Measurements from ENCODE around the gene ETV3L. TPM values are rescaled to one million over a fixed set of nuclear protein-coding genes. Genes with fewer than 3 reads are reported as not detected.

The ETV3L gene
- total RNA-seq, 1 donor from 2014 or later, result not detected

DNA sequence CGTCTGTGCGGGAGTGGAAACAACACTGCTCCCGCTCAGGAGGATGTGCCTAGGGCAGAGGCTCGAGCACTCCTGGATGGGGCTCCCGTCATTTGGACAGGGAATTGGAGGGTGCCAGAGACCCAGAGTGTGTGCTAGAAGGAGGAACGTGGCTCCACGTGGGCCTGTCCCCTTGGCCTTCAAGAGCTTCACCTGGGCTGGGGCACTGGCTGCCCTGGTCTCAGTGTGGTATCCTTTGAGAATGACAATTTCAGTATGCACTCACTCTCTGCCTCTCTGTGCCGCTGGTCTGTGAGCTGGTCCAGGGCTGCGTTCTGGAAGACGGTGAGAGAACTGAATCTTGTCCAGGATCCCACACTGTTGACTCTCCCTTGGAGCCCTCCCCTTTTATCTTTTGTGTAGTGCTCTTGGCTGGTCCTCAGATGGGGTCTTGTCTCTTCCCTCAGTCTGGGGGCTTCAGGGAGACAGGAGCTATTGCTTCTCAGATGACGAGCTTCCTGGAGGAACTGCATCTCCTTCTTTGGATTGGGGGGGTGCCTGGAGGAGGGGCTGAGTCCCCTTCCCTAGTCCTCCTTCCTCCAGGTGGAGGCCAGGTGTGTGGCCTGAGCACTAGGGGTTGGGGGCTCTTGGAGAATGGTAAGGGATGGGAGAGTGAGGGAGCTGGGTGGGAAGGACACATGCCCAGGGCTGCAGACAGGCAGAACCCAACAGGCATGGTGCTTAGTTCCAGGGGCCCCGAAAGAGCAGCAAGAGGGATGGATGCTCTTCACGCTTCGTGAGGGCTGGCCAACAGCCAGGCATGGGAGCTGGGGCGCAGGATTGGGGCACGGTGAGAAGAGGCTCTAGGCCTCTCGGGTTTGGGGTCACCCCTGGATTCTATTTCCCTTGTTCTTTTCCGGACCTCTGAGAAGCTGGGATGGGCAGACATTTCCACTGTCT, 14.8 kb upstream of the ETV3L start:
- Histone ChIP-seq H3F3A (ENCODE audit: low read depth) (peaks cover 19% of the 10 kb centered on the region), H3K4me1 (peaks cover 47% of the 10 kb centered on the region), H3K4me3 (no peak overlapping the region), H4K20me1 (ENCODE audit: low read depth) (no peaks in the 10 kb centered on the region), H3K27me3 (peaks cover 22% of the 10 kb centered on the region), H3K9ac (no peak overlapping the region), H3K9me3 (ENCODE audit: low read depth) (no peaks in the 10 kb centered on the region), H3K79me2 (ENCODE audit: low read depth) (no peaks in the 10 kb centered on the region), H3K36me3 (no peaks in the 10 kb centered on the region), H2AFZ (replicated peaks) (no peak overlapping the region), H3K27ac (no peak overlapping the region), H3K4me2 (no peak overlapping the region)
- TF ChIP-seq, protein P1, sequence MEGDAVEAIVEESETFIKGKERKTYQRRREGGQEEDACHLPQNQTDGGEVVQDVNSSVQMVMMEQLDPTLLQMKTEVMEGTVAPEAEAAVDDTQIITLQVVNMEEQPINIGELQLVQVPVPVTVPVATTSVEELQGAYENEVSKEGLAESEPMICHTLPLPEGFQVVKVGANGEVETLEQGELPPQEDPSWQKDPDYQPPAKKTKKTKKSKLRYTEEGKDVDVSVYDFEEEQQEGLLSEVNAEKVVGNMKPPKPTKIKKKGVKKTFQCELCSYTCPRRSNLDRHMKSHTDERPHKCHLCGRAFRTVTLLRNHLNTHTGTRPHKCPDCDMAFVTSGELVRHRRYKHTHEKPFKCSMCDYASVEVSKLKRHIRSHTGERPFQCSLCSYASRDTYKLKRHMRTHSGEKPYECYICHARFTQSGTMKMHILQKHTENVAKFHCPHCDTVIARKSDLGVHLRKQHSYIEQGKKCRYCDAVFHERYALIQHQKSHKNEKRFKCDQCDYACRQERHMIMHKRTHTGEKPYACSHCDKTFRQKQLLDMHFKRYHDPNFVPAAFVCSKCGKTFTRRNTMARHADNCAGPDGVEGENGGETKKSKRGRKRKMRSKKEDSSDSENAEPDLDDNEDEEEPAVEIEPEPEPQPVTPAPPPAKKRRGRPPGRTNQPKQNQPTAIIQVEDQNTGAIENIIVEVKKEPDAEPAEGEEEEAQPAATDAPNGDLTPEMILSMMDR (IDR thresholded peaks at IDR 0.05), result no peak
- Mint-ChIP-seq H3K9me3 (no peaks in the 10 kb centered on the region), H3K4me3 (no peak overlapping the region), H3K27ac (no peak overlapping the region), H3K36me3 (no peaks in the 10 kb centered on the region), H3K4me1 (peaks cover 46% of the 10 kb centered on the region), H3K27me3 (ENCODE audit: insufficient read depth, low read depth) (peaks cover 22% of the 10 kb centered on the region)
- no peak for DNase-seq (ENCODE audit: low spot score)

DNA sequence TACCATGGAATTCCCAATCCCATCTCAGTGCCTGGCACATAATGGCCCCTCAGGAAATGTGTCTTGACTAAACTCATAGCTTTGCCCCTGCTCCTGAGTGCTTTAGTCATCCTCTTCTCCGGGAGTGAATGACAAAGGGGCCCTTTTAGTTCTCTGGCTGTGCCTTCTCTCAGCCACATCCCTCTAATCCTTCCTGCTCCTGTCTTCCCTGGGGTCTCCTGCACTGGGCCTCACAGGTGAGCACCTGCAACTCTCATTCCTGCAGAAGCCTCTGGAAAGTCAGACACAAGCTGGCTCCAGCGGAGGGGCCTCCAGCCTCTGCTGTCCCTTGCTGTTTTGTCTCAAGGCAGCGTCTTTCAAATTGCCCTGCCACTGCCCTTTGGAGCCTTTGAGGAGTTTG, 14.0 kb upstream of the ETV3L start:
- Histone ChIP-seq H3K27ac (no peak overlapping the region), H3K36me3 (no peaks in the 10 kb centered on the region), H3K79me2 (ENCODE audit: low read depth) (no peaks in the 10 kb centered on the region), H3K27me3 (peaks cover 29% of the 10 kb centered on the region), H4K20me1 (ENCODE audit: low read depth) (no peaks in the 10 kb centered on the region), H3K4me2 (no peak overlapping the region), H3F3A (ENCODE audit: low read depth) (peaks cover 19% of the 10 kb centered on the region), H3K9me3 (ENCODE audit: low read depth) (no peaks in the 10 kb centered on the region), H3K4me3 (no peak overlapping the region), H3K4me1 (peaks cover 47% of the 10 kb centered on the region), H2AFZ (replicated peaks) (peak overlapping the region; percentile 81), H3K9ac (no peak overlapping the region)
- no peak for DNase-seq (ENCODE audit: low spot score)
- TF ChIP-seq EZH2phosphoT487 (IDR thresholded peaks at IDR 0.05) (no peak), EZH2 (IDR thresholded peaks at IDR 0.05) (no peak)
- TF ChIP-seq, protein P1 (IDR thresholded peaks at IDR 0.05), result no peak
- Mint-ChIP-seq H3K4me1 (peaks cover 46% of the 10 kb centered on the region), H3K27ac (peak overlapping the region; percentile 17), H3K27me3 (ENCODE audit: insufficient read depth, low read depth) (peaks cover 23% of the 10 kb centered on the region), H3K4me3 (no peak overlapping the region), H3K36me3 (no peaks in the 10 kb centered on the region), H3K9me3 (no peaks in the 10 kb centered on the region)

DNA sequence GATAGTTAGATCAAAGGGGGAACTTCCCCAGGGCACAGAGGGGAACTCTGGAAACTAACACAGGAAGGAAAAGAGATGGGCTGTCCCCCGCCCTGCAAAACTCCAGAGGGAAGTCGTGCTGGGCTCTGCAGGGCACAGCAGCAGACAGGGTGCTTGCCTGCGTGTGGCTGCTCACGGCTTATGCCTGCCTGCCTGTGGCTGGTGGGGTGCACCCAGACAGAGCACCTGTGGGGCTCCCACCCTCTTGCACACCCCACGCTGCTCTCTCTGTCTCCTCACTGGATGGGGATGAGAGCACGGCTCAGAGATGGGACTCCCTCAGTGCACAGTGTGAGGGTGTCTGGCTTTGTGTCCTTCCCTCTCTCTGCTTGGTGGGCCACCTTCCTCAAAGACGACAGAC, 13.5 kb upstream of the ETV3L start:
- Histone ChIP-seq H4K20me1 (ENCODE audit: low read depth) (no peaks in the 10 kb centered on the region), H3K9ac (no peak overlapping the region), H3K79me2 (ENCODE audit: low read depth) (no peaks in the 10 kb centered on the region), H2AFZ (replicated peaks) (peak overlapping the region; percentile 81), H3K4me2 (no peak overlapping the region), H3K36me3 (no peaks in the 10 kb centered on the region), H3K27ac (no peak overlapping the region), H3K4me1 (peaks cover 47% of the 10 kb centered on the region), H3F3A (ENCODE audit: low read depth) (peaks cover 19% of the 10 kb centered on the region), H3K4me3 (no peak overlapping the region), H3K27me3 (peaks cover 34% of the 10 kb centered on the region), H3K9me3 (ENCODE audit: low read depth) (no peaks in the 10 kb centered on the region)
- Mint-ChIP-seq H3K4me1 (peaks cover 49% of the 10 kb centered on the region), H3K27me3 (ENCODE audit: insufficient read depth, low read depth) (peaks cover 23% of the 10 kb centered on the region), H3K4me3 (no peak overlapping the region), H3K27ac (peak overlapping the region; percentile 1), H3K36me3 (no peaks in the 10 kb centered on the region), H3K9me3 (no peaks in the 10 kb centered on the region)
- TF ChIP-seq, protein P1 (IDR thresholded peaks at IDR 0.05), result no peak
- TF ChIP-seq EZH2 (IDR thresholded peaks at IDR 0.05) (no peak), EZH2phosphoT487 (IDR thresholded peaks at IDR 0.05) (no peak)
- no peak for DNase-seq (ENCODE audit: low spot score)
